Lower leg skin (tissue), 4 donors: ENCODE data around the gene HBG2. TPM values are rescaled to one million over a fixed set of nuclear protein-coding genes. Genes with fewer than 3 reads are reported as not detected.

Experiments
- DNase-seq, 2 donors: peaks; one replicate each; pipeline ENCODE4 v3.0.0-alpha.2; 2019; ENCODE audit warnings: low spot score in 2 of 2
- H3K4me3 ChIP-seq: fragments of 200-600 bp; sonication (generic); 2 replicates; pipeline ENCODE4 v1.5.1; 2017; ENCODE audit warnings: mild to moderate bottlenecking, low read depth; ENCODE audit not compliant: poor library complexity, severe bottlenecking
- POLR2A ChIP-seq, 2 donors: fragments of 450-650 bp; IDR thresholded peaks; one replicate each; pipeline ENCODE4 v1.6.1; 2016 to 2017; ENCODE audit warnings: antibody characterized with exemption in 2 of 2, mild to moderate bottlenecking in 1 of 2, moderate library complexity in 1 of 2
- WGBS, 2 donors: methylation state at CpG; one replicate each; pipeline ENCODE4 v1.1.5; 2018; 5-methylcytosine and 5-hydroxymethylcytosine counted together
- intact Hi-C: fragments of 100-400 bp; cut with DNase I; formaldehyde crosslinking; loops from one replicate; pipeline ENCODE4 v1.15.0; 2023; ENCODE audit warnings: low total_unique reads
- total RNA-seq, 4 donors: library from RNA; depleted of rRNA; stranded (reverse); fragments of >200 nt; gene quantifications; one replicate each; pipeline ENCODE4 v1.1.0, GENCODE V29; 2016
- TF ChIP-seq, protein P1 (sequence below), 3 donors: fragments of 450-650 bp; IDR thresholded peaks; one replicate each; pipeline ENCODE4 v1.5.1; 2016; ENCODE audit warnings: antibody characterized with exemption in 3 of 3, mild to moderate bottlenecking in 3 of 3, moderate library complexity in 2 of 3

The HBG2 gene
- total RNA-seq, 4 donors from 2014 or later: not detected

DNA sequence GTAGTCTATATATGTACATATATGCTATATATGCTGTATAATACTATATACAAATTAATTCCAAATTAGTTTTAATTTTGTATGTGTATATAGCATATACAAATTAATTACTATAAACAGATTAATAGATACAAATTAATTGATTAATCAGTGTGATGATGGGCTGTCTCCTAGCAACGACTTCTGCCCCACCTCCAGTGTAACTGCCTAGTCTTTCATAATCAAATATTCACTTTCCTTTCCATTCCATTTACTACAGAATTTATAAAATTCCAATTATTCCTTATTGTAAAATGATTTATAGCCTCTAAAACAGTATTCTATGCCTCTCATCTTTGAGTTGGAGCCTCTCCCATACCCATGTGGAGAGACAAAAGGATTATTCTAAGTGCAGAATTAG lies 21.3 kb downstream of the HBG2 start:
- DNase-seq: no peak
- intact Hi-C loops: no loop called here
- H3K4me3 ChIP-seq: no peak overlapping the region
- WGBS, 2 donors: 82 to 86% methylated on average over 1 of the region's 1 CpG
- TF ChIP-seq POLR2A (IDR thresholded peaks at IDR 0.05): no peak
- TF ChIP-seq, protein P1, sequence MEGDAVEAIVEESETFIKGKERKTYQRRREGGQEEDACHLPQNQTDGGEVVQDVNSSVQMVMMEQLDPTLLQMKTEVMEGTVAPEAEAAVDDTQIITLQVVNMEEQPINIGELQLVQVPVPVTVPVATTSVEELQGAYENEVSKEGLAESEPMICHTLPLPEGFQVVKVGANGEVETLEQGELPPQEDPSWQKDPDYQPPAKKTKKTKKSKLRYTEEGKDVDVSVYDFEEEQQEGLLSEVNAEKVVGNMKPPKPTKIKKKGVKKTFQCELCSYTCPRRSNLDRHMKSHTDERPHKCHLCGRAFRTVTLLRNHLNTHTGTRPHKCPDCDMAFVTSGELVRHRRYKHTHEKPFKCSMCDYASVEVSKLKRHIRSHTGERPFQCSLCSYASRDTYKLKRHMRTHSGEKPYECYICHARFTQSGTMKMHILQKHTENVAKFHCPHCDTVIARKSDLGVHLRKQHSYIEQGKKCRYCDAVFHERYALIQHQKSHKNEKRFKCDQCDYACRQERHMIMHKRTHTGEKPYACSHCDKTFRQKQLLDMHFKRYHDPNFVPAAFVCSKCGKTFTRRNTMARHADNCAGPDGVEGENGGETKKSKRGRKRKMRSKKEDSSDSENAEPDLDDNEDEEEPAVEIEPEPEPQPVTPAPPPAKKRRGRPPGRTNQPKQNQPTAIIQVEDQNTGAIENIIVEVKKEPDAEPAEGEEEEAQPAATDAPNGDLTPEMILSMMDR (IDR thresholded peaks at IDR 0.05): no peak

DNA sequence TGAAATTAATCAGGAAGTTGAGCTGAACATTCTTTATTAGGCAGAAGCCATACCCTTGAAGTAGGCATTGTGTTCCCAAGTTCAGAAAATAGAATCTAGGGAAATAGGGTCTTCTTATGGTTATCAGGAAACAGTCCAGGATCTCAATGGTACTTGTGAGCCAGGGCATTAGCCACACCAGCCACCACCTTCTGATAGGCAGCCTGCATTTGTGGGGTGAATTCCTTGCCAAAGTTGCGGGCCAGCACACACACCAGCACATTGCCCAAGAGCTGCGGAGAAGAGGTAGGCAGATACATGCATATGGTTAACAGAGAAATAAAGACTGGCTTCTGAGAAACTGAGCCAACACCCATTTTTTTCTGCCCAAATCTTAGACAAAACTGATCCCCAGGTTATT lies 21.8 kb downstream of the HBG2 start:
- intact Hi-C loops: no loop called here
- 96% methylated on average over 2 of the region's 2 CpGs for WGBS, 2 donors
- no peak for DNase-seq
- TF ChIP-seq, protein P1 (IDR thresholded peaks at IDR 0.05): no peak
- no peak for TF ChIP-seq POLR2A (IDR thresholded peaks at IDR 0.05)
- H3K4me3 ChIP-seq: no peak overlapping the region

DNA sequence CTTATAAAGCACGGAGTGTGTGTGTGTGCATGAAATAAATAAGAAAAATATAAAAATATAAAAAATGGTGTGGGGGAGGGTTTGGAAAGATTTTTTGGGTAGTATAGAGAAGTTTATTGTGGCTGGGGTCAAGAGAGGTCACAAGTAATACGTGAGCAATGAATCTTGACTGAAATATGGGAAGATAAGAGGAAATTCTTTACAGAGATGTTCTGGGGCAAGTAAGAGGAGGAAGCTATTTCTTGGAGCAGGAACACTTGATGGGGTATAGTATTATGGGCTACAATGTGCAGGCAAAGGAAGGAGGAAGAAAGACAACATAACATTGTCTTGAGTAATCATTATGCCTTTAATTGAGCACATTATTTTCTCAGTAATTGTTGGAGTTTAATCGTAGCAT lies 22.4 kb downstream of the HBG2 start:
- TF ChIP-seq, protein P1 (IDR thresholded peaks at IDR 0.05): no peak
- no peak for TF ChIP-seq POLR2A (IDR thresholded peaks at IDR 0.05)
- intact Hi-C loops: no loop called here
- H3K4me3 ChIP-seq: no peak overlapping the region
- no peak for DNase-seq
- 55 to 57% methylated on average over 3 of the region's 3 CpGs for WGBS, 2 donors

DNA sequence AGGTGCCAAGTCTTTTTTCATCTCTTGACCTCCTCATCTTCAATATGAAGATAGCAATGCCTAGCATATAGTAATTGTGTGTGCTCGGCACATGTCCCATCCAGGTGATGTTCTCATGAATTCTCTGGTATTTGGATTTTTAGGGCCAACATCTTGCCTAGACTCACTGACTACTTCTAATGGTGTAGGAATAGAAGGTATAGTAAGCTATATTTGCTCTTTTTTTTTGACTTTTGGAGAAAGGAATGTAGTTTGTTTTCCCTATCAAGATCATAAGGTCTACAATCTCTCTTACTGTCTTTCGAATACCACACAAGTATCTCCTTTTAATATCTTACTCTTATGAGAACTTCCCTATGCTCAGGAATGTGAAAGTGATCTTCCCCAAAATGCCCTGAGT lies 23.5 kb downstream of the HBG2 start:
- TF ChIP-seq POLR2A (IDR thresholded peaks at IDR 0.05): no peak
- TF ChIP-seq, protein P1 (IDR thresholded peaks at IDR 0.05): no peak
- 88 to 89% methylated on average over 2 of the region's 2 CpGs for WGBS, 2 donors

DNA sequence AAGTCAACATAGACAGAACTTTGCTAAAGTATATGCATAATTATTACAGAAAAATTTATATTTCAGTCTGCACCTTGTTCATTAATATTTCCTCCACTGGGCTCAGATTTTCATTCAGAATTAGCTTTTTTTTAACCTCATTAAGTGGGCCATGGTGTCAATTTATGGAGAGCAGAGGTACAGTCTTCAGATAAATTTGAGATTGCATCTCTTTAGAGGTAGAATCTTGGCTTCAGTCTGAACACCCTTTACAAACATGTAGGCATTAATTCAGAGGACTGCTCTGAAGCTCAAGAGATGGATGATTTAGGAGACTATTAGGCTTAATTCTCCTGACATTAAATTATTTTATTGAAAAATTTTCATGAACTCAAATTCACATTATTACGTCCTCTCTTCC lies 24.3 kb downstream of the HBG2 start:
- H3K4me3 ChIP-seq: no peak overlapping the region
- TF ChIP-seq, protein P1 (IDR thresholded peaks at IDR 0.05): no peak
- no peak for TF ChIP-seq POLR2A (IDR thresholded peaks at IDR 0.05)
- no peak for DNase-seq
- WGBS, 2 donors: 87 to 91% methylated on average over 1 of the region's 1 CpG
- intact Hi-C loops: no loop called here

More for the DNA sequence above, 23.5 kb downstream of the HBG2 start:
- no peak overlapping the region for H3K4me3 ChIP-seq
- intact Hi-C loops: no loop called here
- no peak for DNase-seq

DNA sequence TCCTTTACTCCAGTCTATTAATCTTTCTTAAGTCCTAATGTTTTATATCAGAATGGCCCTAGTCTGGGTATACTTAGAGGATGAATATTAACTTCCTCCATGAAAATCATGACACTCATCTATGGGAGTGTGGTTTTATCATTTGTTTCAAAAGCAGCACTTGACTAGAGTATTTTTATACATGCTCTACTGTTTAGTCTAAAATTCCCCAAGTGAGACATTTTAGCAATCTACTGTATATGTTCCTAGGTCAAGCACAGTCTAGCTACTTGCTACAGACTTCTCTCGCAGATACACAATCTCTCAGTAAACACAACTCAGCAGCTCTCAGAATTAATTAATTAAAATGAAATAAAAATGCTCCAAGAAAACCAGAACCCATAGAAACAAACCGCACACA lies 24.8 kb downstream of the HBG2 start:
- 88 to 92% methylated on average over 2 of the region's 2 CpGs for WGBS, 2 donors
- no peak for DNase-seq
- TF ChIP-seq POLR2A (IDR thresholded peaks at IDR 0.05): no peak
- TF ChIP-seq, protein P1 (IDR thresholded peaks at IDR 0.05): no peak
- intact Hi-C loops: no loop called here
- H3K4me3 ChIP-seq: no peak overlapping the region
